ENCODE measurements around the gene SSH3. TPM values are rescaled to one million over a fixed set of nuclear protein-coding genes. Genes with fewer than 3 reads are reported as not detected.

Gene SSH3
- total and polyA plus RNA-seq, 2 of the 4 experiments (the other 2 are of a cell fraction): 7.3 to 26.7 TPM

DNA sequence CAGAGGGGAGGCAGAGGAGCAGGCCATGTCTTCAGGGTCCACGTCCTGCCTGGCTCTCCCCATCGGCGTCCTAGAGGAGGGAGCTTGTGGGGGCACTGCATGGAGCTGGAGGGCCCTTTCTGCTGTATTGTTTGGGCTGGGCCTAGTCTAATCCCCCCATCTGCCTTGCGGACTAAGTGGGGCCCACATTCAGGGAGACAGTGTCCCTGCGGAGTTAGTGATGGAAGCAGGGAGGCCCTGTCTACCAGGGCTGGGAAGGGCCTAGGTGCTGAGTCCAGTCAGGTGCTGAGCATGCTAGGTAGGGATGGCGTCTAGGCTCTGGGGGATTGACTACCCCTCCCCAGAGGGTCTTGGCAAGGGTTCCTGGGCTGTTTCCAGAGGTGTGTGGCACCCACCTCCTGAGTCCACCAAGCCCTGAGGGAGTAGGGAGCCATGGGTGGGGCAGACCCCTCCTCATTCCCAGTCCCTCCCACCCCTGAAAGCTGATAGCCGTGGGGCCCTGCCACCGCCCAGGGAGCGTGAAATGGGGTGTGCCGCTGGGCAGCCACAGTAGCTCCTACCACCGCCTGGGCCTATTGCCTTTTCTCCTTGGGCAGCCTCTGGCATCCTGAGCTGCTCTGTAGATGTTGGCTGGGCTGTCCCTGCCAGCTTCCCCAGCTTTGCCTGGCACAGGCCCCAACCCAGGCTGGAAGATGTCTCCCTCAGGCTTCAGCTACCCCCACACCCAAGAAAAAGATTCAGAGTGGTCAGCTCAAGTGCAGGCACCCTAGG, 51.9 kb downstream of the SSH3 start:
- Histone ChIP-seq H3K4me2 (ENCODE audit: low read depth, low read length) (peak overlapping the region; percentile 43), H4K91ac (ENCODE audit: insufficient read depth, low read depth, low read length) (peak overlapping the region; percentile 98), H3K9ac (ENCODE audit: low read depth, low read length) (peak overlapping the region; percentile 57), H4K20me1 (ENCODE audit: insufficient read depth, low read length) (peaks cover 6% of the 10 kb centered on the region), H2AK5ac (ENCODE audit: low read depth, low read length) (peak overlapping the region; percentile 99), H2BK15ac (ENCODE audit: low read depth, low read length) (peak overlapping the region; percentile 88; the same call in 2 of the 3 replicates), H3K9me1 (ENCODE audit: insufficient read depth, low read length) (peaks cover 23% of the 10 kb centered on the region), H2BK120ac (ENCODE audit: low read depth, low read length) (peak overlapping the region; percentile 95), H2AK9ac (replicated peaks; ENCODE audit: low read depth, low read length, poor library complexity) (peak overlapping the region; percentile 99), H3K4me1 (ENCODE audit: control insufficient read depth, insufficient read depth, low read length) (peaks cover 42% of the 10 kb centered on the region), H2BK5ac (ENCODE audit: low read depth, low read length, poor library complexity, severe bottlenecking) (peak overlapping the region; percentile 97), H3K27me3 (ENCODE audit: control insufficient read depth, insufficient read depth, low read length) (no peaks in the 10 kb centered on the region), H2AFZ (replicated peaks; ENCODE audit: low read length, poor library complexity) (peak overlapping the region; percentile 87), H4K5ac (ENCODE audit: low read depth, low read length) (peak overlapping the region; percentile 85), H3K18ac (ENCODE audit: low read depth, low read length) (peak overlapping the region; percentile 68), H3K36me3 (ENCODE audit: control insufficient read depth, insufficient read depth, low read length) (peaks cover 3% of the 10 kb centered on the region; the same call in 1 of the 2 replicates), H3K9me3 (ENCODE audit: control insufficient read depth, insufficient read depth, low read length) (no peaks in the 10 kb centered on the region), H2BK20ac (ENCODE audit: low read depth, low read length) (peak overlapping the region; percentile 88), H3K56ac (ENCODE audit: extremely low read depth, insufficient read depth, low read length) (peak overlapping the region; percentile 91), H3K23ac (ENCODE audit: low read depth, low read length) (peak overlapping the region; percentile 93), H3K4ac (ENCODE audit: low read depth, low read length) (peak overlapping the region; percentile 99), H3K14ac (replicated peaks; ENCODE audit: low read depth, low read length) (peak overlapping the region; percentile 90), H3K79me1 (ENCODE audit: low read depth in 1 of 2, low read length in 2 of 2) (peaks cover 7 to 56% of the 10 kb centered on the region in 2 experiments; a peak in 3 of 4 replicates), H4K8ac (ENCODE audit: low read depth in 2 of 2, low read length in 2 of 2) (peak overlapping the region; percentile 77 to 98), H3K4me3 (ENCODE audit: insufficient read depth, low read depth, low read length) (no peak overlapping the region), H3K27ac (ENCODE audit: insufficient read depth, low read length) (peak overlapping the region; percentile 87)
- CTCF ChIA-PET: interaction anchor here (1.0 to 10.1 kb wide), 2 partner anchors 9 to 24 kb away, joined by 4 to 128 read pairs; no protein-coding TSS in a partner anchor
- dilution Hi-C loops (cut with HindIII; ENCODE audit: low sequenced_read_pairs, unreplicated experiment): no loop called here
- POLR2A ChIA-PET (ENCODE audit: unreplicated experiment): interaction anchor here (1.5 kb wide), 1 partner anchor 36 kb away, joined by 3 read pairs; the partner anchor contains the start of gene RAD9A
- intact Hi-C loops (cut with micrococcal nuclease): no loop called here
- BruUV-seq (replicated peaks): no TSS peak
- no CpG with 5 or more reads among the region's 11 CpGs for WGBS, 2 experiments (ENCODE audit: extremely low coverage in 2 of 2, insufficient read length in 1 of 2)
- ATAC-seq (ENCODE audit: low read depth): no peak
- in situ Hi-C loops (cut with MboI; ENCODE audit: low sequenced_read_pairs): no loop called here
- DNase-seq: no peak
- TF ChIP-seq RAD21 (IDR thresholded peaks at IDR 0.05; ENCODE audit: low read length) (no peak), CHD1 (IDR thresholded peaks at IDR 0.05; ENCODE audit: low read depth, low read length) (no peak), FOS (IDR thresholded peaks at IDR 0.05; ENCODE audit: low read depth, low read length) (no peak), CEBPB (IDR thresholded peaks at IDR 0.05; ENCODE audit: low read depth, low read length) (no peak), MAFK (IDR thresholded peaks at IDR 0.05; ENCODE audit: low read depth, low read length) (no peak), RFX5 (IDR thresholded peaks at IDR 0.05; ENCODE audit: low read depth, low read length) (no peak), USF2 (IDR thresholded peaks at IDR 0.05; ENCODE audit: low read depth, low read length) (no peak), BHLHE40 (IDR thresholded peaks at IDR 0.05; ENCODE audit: low read depth, low read length) (no peak), SMC3 (IDR thresholded peaks at IDR 0.05; ENCODE audit: low read depth, low read length) (no peak), RCOR1 (IDR thresholded peaks at IDR 0.05; ENCODE audit: insufficient replicate concordance, low read length) (no peak), MXI1 (IDR thresholded peaks at IDR 0.05; ENCODE audit: borderline replicate concordance, low read depth, low read length) (no peak), POLR2A (IDR thresholded peaks at IDR 0.05; ENCODE audit: low read depth, low read length) (no peak), ELK1 (IDR thresholded peaks at IDR 0.05; ENCODE audit: borderline replicate concordance, low read depth, low read length) (no peak)
- TF ChIP-seq, protein P1, sequence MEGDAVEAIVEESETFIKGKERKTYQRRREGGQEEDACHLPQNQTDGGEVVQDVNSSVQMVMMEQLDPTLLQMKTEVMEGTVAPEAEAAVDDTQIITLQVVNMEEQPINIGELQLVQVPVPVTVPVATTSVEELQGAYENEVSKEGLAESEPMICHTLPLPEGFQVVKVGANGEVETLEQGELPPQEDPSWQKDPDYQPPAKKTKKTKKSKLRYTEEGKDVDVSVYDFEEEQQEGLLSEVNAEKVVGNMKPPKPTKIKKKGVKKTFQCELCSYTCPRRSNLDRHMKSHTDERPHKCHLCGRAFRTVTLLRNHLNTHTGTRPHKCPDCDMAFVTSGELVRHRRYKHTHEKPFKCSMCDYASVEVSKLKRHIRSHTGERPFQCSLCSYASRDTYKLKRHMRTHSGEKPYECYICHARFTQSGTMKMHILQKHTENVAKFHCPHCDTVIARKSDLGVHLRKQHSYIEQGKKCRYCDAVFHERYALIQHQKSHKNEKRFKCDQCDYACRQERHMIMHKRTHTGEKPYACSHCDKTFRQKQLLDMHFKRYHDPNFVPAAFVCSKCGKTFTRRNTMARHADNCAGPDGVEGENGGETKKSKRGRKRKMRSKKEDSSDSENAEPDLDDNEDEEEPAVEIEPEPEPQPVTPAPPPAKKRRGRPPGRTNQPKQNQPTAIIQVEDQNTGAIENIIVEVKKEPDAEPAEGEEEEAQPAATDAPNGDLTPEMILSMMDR (conservative IDR thresholded peaks at IDR 0.05; ENCODE audit: low read depth, low read length): no peak
